HG03571 (cell line): ENCODE results near the gene GRIK3.

Experiments
- ATAC-seq: cut with Tn5 transposase; IDR thresholded peaks from one replicate; pipeline ENCODE4 v1.9.1; 2021; ENCODE audit not compliant: unreplicated experiment

GRIK3 gene

GRCh38 chr1:36981771-36982622 lies 52.3 kb downstream of the GRIK3 start:
- no peak for ATAC-seq

- no peak for ATAC-seq
Measured at GRCh38 chr1:36981126-36981525, 53.2 kb downstream of the GRIK3 start.

GRCh38 chr1:36977731-36978406 lies 56.4 kb downstream of the GRIK3 start:
- ATAC-seq, result no peak

- no peak for ATAC-seq
Measured at GRCh38 chr1:36975642-36976041, 58.7 kb downstream of the GRIK3 start.

GRCh38 chr1:36973056-36973455 lies 61.3 kb downstream of the GRIK3 start:
- ATAC-seq, result no peak

- ATAC-seq, result no peak
Measured at GRCh38 chr1:36971852-36972618, 62.3 kb downstream of the GRIK3 start.

- ATAC-seq, result no peak
Measured at GRCh38 chr1:36968730-36969129, 65.6 kb downstream of the GRIK3 start.

GRCh38 chr1:36966242-36966641 lies 68.1 kb downstream of the GRIK3 start:
- no peak for ATAC-seq

GRCh38 chr1:36965275-36966159 lies 68.8 kb downstream of the GRIK3 start:
- no peak for ATAC-seq

- ATAC-seq, result no peak
Measured at GRCh38 chr1:36964830-36965229, 69.5 kb downstream of the GRIK3 start.

- no peak for ATAC-seq
Measured at GRCh38 chr1:36963006-36963405, 71.3 kb downstream of the GRIK3 start.

- ATAC-seq, result no peak
Measured at GRCh38 chr1:36961062-36961615, 73.2 kb downstream of the GRIK3 start.

- ATAC-seq, result no peak
Measured at GRCh38 chr1:36956570-36956969, 77.7 kb downstream of the GRIK3 start.

- ATAC-seq, result no peak
Measured at GRCh38 chr1:36955016-36955415, 79.3 kb downstream of the GRIK3 start.

- no peak for ATAC-seq
Measured at GRCh38 chr1:36953061-36953460, 81.3 kb downstream of the GRIK3 start.

- ATAC-seq, result no peak
Measured at GRCh38 chr1:36951761-36952160, 82.6 kb downstream of the GRIK3 start.

GRCh38 chr1:36951292-36951750 lies 83.0 kb downstream of the GRIK3 start:
- ATAC-seq, result no peak

- no peak for ATAC-seq
Measured at GRCh38 chr1:36950604-36951291, 83.6 kb downstream of the GRIK3 start.

- no peak for ATAC-seq
Measured at GRCh38 chr1:36948606-36949005, 85.7 kb downstream of the GRIK3 start.

GRCh38 chr1:36948147-36948546 lies 86.2 kb downstream of the GRIK3 start:
- ATAC-seq, result no peak
